ENCODE data around the gene ZNF516.

GRCh38 chr18:76449111-76449453 is 46.0 kb downstream of the ZNF516 start:
- TF ChIP-seq CTCF (IDR thresholded peaks at IDR 0.05) (no peak), POLR2A (IDR thresholded peaks at IDR 0.05) (no peak), POLR2AphosphoS5 (IDR thresholded peaks at IDR 0.05) (no peak), EP300 (IDR thresholded peaks at IDR 0.05) (no peak)

Data from sigmoid colon (tissue), 4 donors.